Measurements from ENCODE around the gene RHBDD2. TPM values are rescaled to one million over a fixed set of nuclear protein-coding genes. Genes with fewer than 3 reads are reported as not detected.
A peak's percentile ranks its signal among the peaks of the same experiment; 100 is the strongest.
"Not testable (repeated sequence)": the region's sequence is repeated elsewhere in the genome, so short reads cannot be mapped to it uniquely, and the experiment has no call there.

Gene RHBDD2
- total RNA-seq, 1 donor from 2014 or later: 72.5 TPM

DNA sequence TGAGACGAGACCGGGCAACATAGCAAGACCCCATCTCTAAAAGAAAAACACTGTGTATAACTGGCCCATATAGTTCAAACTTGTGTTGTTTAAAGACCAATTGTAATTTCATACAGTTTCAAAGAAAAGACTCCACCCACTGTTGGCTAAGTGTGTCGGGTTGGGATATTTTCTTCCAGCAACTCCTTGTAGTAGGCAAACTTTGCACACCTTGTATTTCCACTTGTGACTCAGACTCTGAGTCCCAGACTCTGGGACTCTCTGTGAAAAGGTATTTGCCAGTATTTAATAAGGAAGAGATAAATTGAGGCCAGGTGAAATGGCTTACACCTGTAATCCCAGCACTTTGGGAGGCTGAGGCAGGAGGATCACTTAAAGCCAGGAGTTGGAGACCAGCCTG is 29.3 kb upstream of the RHBDD2 start:
- Histone ChIP-seq H3K4me1 (no peaks in the 10 kb centered on the region), H3K9me3 (no peaks in the 10 kb centered on the region), H3K27me3 (ENCODE audit: low read depth) (no peaks in the 10 kb centered on the region), H3K4me3 (no peak overlapping the region), H3K27ac (no peak overlapping the region), H3K36me3 (no peaks in the 10 kb centered on the region)
- intact Hi-C loops (cut with DNase I): no loop called here
- DNase-seq (no peak), ATAC-seq (no peak)
- TF ChIP-seq CTCF (IDR thresholded peaks at IDR 0.05): no peak

- TF ChIP-seq CTCF (IDR thresholded peaks at IDR 0.05): no peak
- no peaks in the 10 kb centered on the region for H3K27me3 ChIP-seq (ENCODE audit: low read depth)
- H3K4me3 ChIP-seq: no peak overlapping the region
- intact Hi-C loops (cut with DNase I): no loop called here
- no peaks in the 10 kb centered on the region for H3K36me3 ChIP-seq
- no peaks in the 10 kb centered on the region for H3K4me1 ChIP-seq
- DNase-seq (no peak), ATAC-seq (peak; percentile 18 to 32)
- H3K27ac ChIP-seq: no peak overlapping the region
- no peaks in the 10 kb centered on the region for H3K9me3 ChIP-seq
Observed at GRCh38 chr7:75850235-75850634, 28.6 kb upstream of the RHBDD2 start.

GRCh38 chr7:75854233-75854632 is 24.6 kb upstream of the RHBDD2 start:
- Histone ChIP-seq H3K4me1 (no peaks in the 10 kb centered on the region), H3K4me3 (no peak overlapping the region), H3K9me3 (no peaks in the 10 kb centered on the region), H3K27ac (no peak overlapping the region), H3K27me3 (ENCODE audit: low read depth) (no peaks in the 10 kb centered on the region), H3K36me3 (no peaks in the 10 kb centered on the region)
- intact Hi-C loops (cut with DNase I): no loop called here
- TF ChIP-seq CTCF (IDR thresholded peaks at IDR 0.05): no peak
- DNase-seq (peak; percentile 55), ATAC-seq (peak; percentile 25 to 50)

DNA sequence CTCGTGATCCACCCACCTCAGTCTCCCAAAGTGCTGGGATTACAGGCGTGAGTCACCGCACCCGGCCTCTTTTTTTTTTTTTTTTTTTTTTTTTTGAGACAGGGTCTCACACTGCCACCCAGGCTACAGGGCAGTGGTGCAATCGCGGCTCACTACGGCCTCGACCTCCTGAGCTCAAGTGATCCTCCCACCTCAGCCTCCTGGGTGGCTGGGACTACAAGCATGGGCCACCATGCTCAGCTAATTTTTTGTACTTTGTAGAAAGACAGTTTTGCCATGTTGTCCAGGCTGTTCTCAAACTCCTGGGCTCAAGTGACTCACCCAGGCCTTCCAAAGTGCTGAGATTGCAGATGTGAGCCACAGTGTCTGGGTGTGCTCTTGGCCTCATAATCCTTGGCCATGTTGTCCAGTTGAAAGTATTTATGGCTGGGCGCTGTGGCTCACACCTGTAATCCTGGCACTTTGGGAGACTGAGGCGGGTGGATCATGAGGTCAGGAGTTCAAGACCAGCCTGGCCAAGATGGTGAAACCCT is 24.0 kb upstream of the RHBDD2 start:
- intact Hi-C loops (cut with DNase I); H3K27me3 ChIP-seq (ENCODE audit: low read depth); H3K36me3 ChIP-seq; H3K9me3 ChIP-seq; H3K4me3 ChIP-seq; DNase-seq; H3K4me1 ChIP-seq; H3K27ac ChIP-seq: not testable (repeated sequence)
- peak in 1 of 2 donors; percentile 27 for ATAC-seq

DNA sequence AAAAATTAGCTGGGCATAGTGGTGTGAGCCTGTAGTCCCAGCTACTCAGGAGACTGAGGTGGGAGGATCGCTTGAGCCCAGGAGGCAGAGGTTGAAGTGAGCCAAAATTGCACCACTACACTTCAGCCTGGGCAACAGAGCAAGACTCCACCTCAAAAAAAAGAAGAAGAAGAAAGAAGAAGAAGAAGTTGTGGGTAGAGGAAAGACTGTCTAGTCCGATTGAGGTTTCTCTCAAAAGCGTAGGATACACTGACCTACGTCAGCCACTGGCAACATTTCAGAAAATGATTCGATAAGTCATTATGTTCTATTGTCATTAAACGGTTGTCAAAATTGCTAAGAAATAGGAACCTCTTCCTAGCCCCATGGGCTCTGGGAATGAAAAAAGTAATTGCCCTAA is 22.3 kb upstream of the RHBDD2 start:
- DNase-seq: no peak
- no peak overlapping the region for H3K4me3 ChIP-seq
- no peaks in the 10 kb centered on the region for H3K9me3 ChIP-seq
- no peaks in the 10 kb centered on the region for H3K4me1 ChIP-seq
- no peak overlapping the region for H3K27ac ChIP-seq
- no peak for TF ChIP-seq CTCF (IDR thresholded peaks at IDR 0.05)
- H3K36me3 ChIP-seq: no peaks in the 10 kb centered on the region
- ATAC-seq: peak; percentile 78 to 82
- H3K27me3 ChIP-seq (ENCODE audit: low read depth): no peaks in the 10 kb centered on the region
- intact Hi-C loops (cut with DNase I): no loop called here

DNA sequence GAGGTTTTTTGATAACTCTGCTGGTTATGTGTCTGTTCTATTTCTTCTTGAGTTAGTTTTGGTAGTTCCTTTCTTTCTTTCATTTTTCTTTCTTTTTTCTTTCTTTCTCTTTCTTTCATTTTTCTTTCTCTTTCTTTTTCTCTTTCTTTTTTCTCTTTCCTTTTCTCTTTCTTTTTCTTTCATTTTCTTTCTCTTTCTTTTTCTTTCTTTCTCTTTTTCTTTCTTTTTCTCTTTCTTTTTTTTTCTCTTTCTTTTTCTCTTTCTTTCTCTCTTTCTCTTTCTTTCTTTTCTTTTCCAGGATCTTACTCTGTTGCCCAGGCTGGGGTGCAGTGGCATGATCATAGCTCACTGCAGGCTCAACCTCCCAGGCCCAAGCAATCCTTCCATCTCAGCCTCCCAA is 20.4 kb upstream of the RHBDD2 start:
- Histone ChIP-seq H3K27ac (no peak overlapping the region), H3K36me3 (no peaks in the 10 kb centered on the region), H3K27me3 (ENCODE audit: low read depth) (no peaks in the 10 kb centered on the region), H3K4me3 (no peak overlapping the region), H3K9me3 (no peaks in the 10 kb centered on the region), H3K4me1 (no peaks in the 10 kb centered on the region)
- ATAC-seq (no peak), DNase-seq (no peak)
- intact Hi-C loops (cut with DNase I): no loop called here
- TF ChIP-seq CTCF (IDR thresholded peaks at IDR 0.05): no peak

Measured in lower lobe of right lung (tissue), 2 donors.